ENCODE measurements around the gene ZFHX3.

DNA sequence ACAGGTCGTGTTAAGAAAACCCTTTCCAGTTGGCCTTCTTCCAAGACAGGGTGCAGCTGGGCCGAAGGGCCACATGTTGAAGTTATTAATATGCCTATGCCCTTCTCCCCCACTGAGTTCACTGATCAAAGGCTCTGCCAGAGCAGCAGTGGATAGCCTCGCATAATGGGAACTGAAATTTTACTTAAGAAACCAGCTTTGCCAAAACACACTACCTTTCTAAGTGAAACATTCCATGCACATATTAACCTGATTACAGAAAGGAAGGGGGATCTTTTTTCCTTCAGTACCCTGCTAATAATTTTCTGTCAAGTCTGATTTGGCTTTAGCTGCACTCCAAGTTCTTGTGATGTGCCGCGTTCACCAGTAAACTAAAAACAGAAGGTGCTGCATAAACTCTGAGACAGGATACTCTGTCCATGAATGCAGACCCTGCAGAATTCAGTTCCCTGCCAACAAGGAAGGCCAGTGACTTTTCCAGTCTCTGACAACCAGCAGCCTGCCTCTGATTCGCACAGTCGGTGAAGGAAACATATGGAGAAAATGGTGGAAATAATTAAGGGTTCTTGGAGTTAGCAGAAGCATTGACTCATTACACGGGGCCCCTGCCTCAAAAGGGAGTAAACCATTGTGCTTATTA lies 283.8 kb downstream of the ZFHX3 start:
- TF ChIP-seq, protein P1, sequence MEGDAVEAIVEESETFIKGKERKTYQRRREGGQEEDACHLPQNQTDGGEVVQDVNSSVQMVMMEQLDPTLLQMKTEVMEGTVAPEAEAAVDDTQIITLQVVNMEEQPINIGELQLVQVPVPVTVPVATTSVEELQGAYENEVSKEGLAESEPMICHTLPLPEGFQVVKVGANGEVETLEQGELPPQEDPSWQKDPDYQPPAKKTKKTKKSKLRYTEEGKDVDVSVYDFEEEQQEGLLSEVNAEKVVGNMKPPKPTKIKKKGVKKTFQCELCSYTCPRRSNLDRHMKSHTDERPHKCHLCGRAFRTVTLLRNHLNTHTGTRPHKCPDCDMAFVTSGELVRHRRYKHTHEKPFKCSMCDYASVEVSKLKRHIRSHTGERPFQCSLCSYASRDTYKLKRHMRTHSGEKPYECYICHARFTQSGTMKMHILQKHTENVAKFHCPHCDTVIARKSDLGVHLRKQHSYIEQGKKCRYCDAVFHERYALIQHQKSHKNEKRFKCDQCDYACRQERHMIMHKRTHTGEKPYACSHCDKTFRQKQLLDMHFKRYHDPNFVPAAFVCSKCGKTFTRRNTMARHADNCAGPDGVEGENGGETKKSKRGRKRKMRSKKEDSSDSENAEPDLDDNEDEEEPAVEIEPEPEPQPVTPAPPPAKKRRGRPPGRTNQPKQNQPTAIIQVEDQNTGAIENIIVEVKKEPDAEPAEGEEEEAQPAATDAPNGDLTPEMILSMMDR (IDR thresholded peaks at IDR 0.05; ENCODE audit: extremely low read depth in 1 of 2, insufficient read depth in 1 of 2, low read depth in 1 of 2, low read length in 2 of 2) = no peak
- no peak for TF ChIP-seq POLR2A (IDR thresholded peaks at IDR 0.05; ENCODE audit: low read depth, low read length)
- TF ChIP-seq EZH2 (IDR thresholded peaks at IDR 0.05; ENCODE audit: borderline replicate concordance, low read depth, low read length, severe bottlenecking) = no peak
- no peak for TF ChIP-seq POLR2AphosphoS5 (IDR thresholded peaks at IDR 0.05; ENCODE audit: insufficient read depth, low read depth, low read length)
- TF ChIP-seq GATA2 (IDR thresholded peaks at IDR 0.05; ENCODE audit: insufficient read depth, insufficient read length, low read depth, low read length) = no peak
- TF ChIP-seq MYC (IDR thresholded peaks at IDR 0.05; ENCODE audit: low read depth, low read length) = no peak

Data from endothelial cell of umbilical vein (primary cell).